ENCODE results near the gene ATP4A. TPM values are rescaled to one million over a fixed set of nuclear protein-coding genes. Genes with fewer than 3 reads are reported as not detected.

The ATP4A gene
- total and polyA plus RNA-seq, 2 donors (not counting 1 experiment from before 2014, with no cell fraction given): not detected

GRCh38 chr19:35502751-35503150, 60.7 kb downstream of the ATP4A start:
- H3K4me1 ChIP-seq (ENCODE audit: control insufficient read depth in 2 of 2, insufficient read depth in 2 of 2, low read length in 2 of 2): no peaks in the 10 kb centered on the region
- H3K4me3 ChIP-seq (ENCODE audit: control extremely low read depth in 1 of 5, extremely low read depth in 1 of 5, insufficient read depth in 1 of 5, low read depth in 2 of 5, low read length in 4 of 5): no peak overlapping the region
- Mint-ChIP-seq H3K4me3 (no peak overlapping the region), H3K27ac (no peak overlapping the region), H3K27me3 (peaks cover 45% of the 10 kb centered on the region), H3K4me1 (no peaks in the 10 kb centered on the region), H3K9me3 (ENCODE audit: insufficient read depth) (no peaks in the 10 kb centered on the region)
- H3K36me3 ChIP-seq (replicated peaks in 1 of 2; ENCODE audit: control extremely low read depth in 1 of 2, control insufficient read depth in 1 of 2, extremely low read depth in 1 of 2, insufficient read depth in 2 of 2, low read length in 1 of 2): no peaks in the 10 kb centered on the region
- H2AFZ ChIP-seq (ENCODE audit: insufficient read depth, low read depth, low read length, poor library complexity, severe bottlenecking): no peak overlapping the region
- H3K27ac ChIP-seq (ENCODE audit: low read length in 2 of 2): no peak overlapping the region
- ATAC-seq (ENCODE audit: low read depth): no peak
- intact Hi-C loops (cut with micrococcal nuclease): no loop called here
- no CpG with 5 or more reads among the region's 4 CpGs for WGBS (ENCODE audit: insufficient coverage)
- no peak for DNase-seq
- TF ChIP-seq CTCF (IDR thresholded peaks at IDR 0.05): no peak
- no peak for TF ChIP-seq EZH2 (IDR thresholded peaks at IDR 0.05; ENCODE audit: borderline replicate concordance, insufficient read depth, low read depth, low read length, poor library complexity, severe bottlenecking)
- ChIA-PET CTCF (interaction anchor here (0.9 kb wide), 2 partner anchors 12 to 75 kb away, joined by 3 read pairs; no protein-coding TSS in a partner anchor), POLR2A (no interaction called here)
- H3K79me2 ChIP-seq (ENCODE audit: control insufficient read depth, insufficient read depth, low read length): no peaks in the 10 kb centered on the region
- no peak overlapping the region for H3K9ac ChIP-seq (ENCODE audit: low read length)
- no peaks in the 10 kb centered on the region for H3K9me3 ChIP-seq (ENCODE audit: control extremely low read depth in 1 of 3, control insufficient read depth in 2 of 3, insufficient read depth in 1 of 3, low read length in 2 of 3)
- peaks cover 0 to 29% (median 2%) of the 10 kb centered on the region in 4 experiments for H3K27me3 ChIP-seq (replicated peaks in 1 of 4; ENCODE audit: control extremely low read depth in 1 of 4, control insufficient read depth in 3 of 4, insufficient read depth in 4 of 4, low read length in 3 of 4)
- no peaks in the 10 kb centered on the region for H4K20me1 ChIP-seq (ENCODE audit: control insufficient read depth, insufficient read depth, low read length, poor library complexity, severe bottlenecking)
- no peak overlapping the region for H3K4me2 ChIP-seq (replicated peaks; ENCODE audit: low read depth, low read length, poor library complexity, severe bottlenecking)

- Mint-ChIP-seq H3K27ac (no peak overlapping the region), H3K4me1 (no peaks in the 10 kb centered on the region), H3K27me3 (peaks cover 36% of the 10 kb centered on the region), H3K9me3 (ENCODE audit: insufficient read depth) (no peaks in the 10 kb centered on the region), H3K4me3 (no peak overlapping the region)
- no peak overlapping the region for H3K27ac ChIP-seq (ENCODE audit: low read length in 2 of 2)
- no peaks in the 10 kb centered on the region for H3K79me2 ChIP-seq (ENCODE audit: control insufficient read depth, insufficient read depth, low read length)
- H3K4me3 ChIP-seq (ENCODE audit: control extremely low read depth in 1 of 5, extremely low read depth in 1 of 5, insufficient read depth in 1 of 5, low read depth in 2 of 5, low read length in 4 of 5): no peak overlapping the region
- no peak overlapping the region for H3K9ac ChIP-seq (ENCODE audit: low read length)
- ATAC-seq (ENCODE audit: low read depth) (no peak), DNase-seq (no peak)
- no peaks in the 10 kb centered on the region for H3K36me3 ChIP-seq (replicated peaks in 1 of 2; ENCODE audit: control extremely low read depth in 1 of 2, control insufficient read depth in 1 of 2, extremely low read depth in 1 of 2, insufficient read depth in 2 of 2, low read length in 1 of 2)
- intact Hi-C loops (cut with micrococcal nuclease): no loop called here
- H3K27me3 ChIP-seq (replicated peaks in 1 of 4; ENCODE audit: control extremely low read depth in 1 of 4, control insufficient read depth in 3 of 4, insufficient read depth in 4 of 4, low read length in 3 of 4): peaks cover 0 to 21% (median 2%) of the 10 kb centered on the region in 4 experiments
- 78% methylated on average over 8 of the region's 15 CpGs for WGBS (ENCODE audit: insufficient coverage)
- H4K20me1 ChIP-seq (ENCODE audit: control insufficient read depth, insufficient read depth, low read length, poor library complexity, severe bottlenecking): no peaks in the 10 kb centered on the region
- ChIA-PET CTCF (no interaction called here), POLR2A (interaction anchor here (0.5 kb wide), 1 partner anchor 21 kb away, joined by 5 read pairs; no protein-coding TSS in a partner anchor)
- no peaks in the 10 kb centered on the region for H3K4me1 ChIP-seq (ENCODE audit: control insufficient read depth in 2 of 2, insufficient read depth in 2 of 2, low read length in 2 of 2)
- no peak overlapping the region for H3K4me2 ChIP-seq (replicated peaks; ENCODE audit: low read depth, low read length, poor library complexity, severe bottlenecking)
- TF ChIP-seq EZH2 (IDR thresholded peaks at IDR 0.05; ENCODE audit: borderline replicate concordance, insufficient read depth, low read depth, low read length, poor library complexity, severe bottlenecking): no peak
- no peak for TF ChIP-seq CTCF (IDR thresholded peaks at IDR 0.05)
- H3K9me3 ChIP-seq (ENCODE audit: control extremely low read depth in 1 of 3, control insufficient read depth in 2 of 3, insufficient read depth in 1 of 3, low read length in 2 of 3): no peaks in the 10 kb centered on the region
- H2AFZ ChIP-seq (ENCODE audit: insufficient read depth, low read depth, low read length, poor library complexity, severe bottlenecking): no peak overlapping the region
These were observed 61.8 kb downstream of the ATP4A start for GRCh38 chr19:35501684-35502083.

Measured in B cell (primary cell).